Panc1 (cell line): ENCODE data around the gene ATXN7L2.

Experiments used
- CTCF ChIP-seq: fragments of 450-650 bp; IDR thresholded peaks from 2 replicates; pipeline ENCODE4 v1.5.1; 2017; ENCODE audit warnings: mild to moderate bottlenecking
- POLR2AphosphoS5 ChIP-seq: IDR thresholded peaks from 2 replicates; pipeline ENCODE4 v1.6.1; 2012; ENCODE audit warnings: mild to moderate bottlenecking, low read depth, low read length, moderate library complexity
- REST ChIP-seq, 2 experiments: IDR thresholded peaks; 2 replicates each; pipeline ENCODE4 v1.6.1; 2011 to 2012; ENCODE audit warnings: low read depth in 2 of 2, control low read depth in 1 of 2, low read length in 1 of 2, mild to moderate bottlenecking in 1 of 2, moderate library complexity in 1 of 2; ENCODE audit not compliant: insufficient read depth in 1 of 2

- TF ChIP-seq CTCF (peak; percentile 85), REST (IDR thresholded peaks at IDR 0.05; ENCODE audit: insufficient read depth in 1 of 2, low read depth in 2 of 2, low read length in 1 of 2) (no peak), POLR2AphosphoS5 (no peak)
Observed at GRCh38 chr1:109490029-109490933, 6.6 kb downstream of the ATXN7L2 start.
